Stimulated activated naive CD8-positive, alpha-beta T cell treated with anti-CD3 and anti-CD28 coated beads, Interleukin-15, Interleukin-2, amounts not matched to agents 100 U/mL and 50 U/mL, for 24 hours (primary cell): Measurements from ENCODE around the gene FGF10.

Experiments
- ATAC-seq: fragments of 150-1000 bp; cut with Tn5 transposase; one replicate; pipeline ENCODE4 v1.10.0; 2021
- DNase-seq: peaks from one replicate; pipeline ENCODE4 v3.0.0; 2021

FGF10 gene

DNA sequence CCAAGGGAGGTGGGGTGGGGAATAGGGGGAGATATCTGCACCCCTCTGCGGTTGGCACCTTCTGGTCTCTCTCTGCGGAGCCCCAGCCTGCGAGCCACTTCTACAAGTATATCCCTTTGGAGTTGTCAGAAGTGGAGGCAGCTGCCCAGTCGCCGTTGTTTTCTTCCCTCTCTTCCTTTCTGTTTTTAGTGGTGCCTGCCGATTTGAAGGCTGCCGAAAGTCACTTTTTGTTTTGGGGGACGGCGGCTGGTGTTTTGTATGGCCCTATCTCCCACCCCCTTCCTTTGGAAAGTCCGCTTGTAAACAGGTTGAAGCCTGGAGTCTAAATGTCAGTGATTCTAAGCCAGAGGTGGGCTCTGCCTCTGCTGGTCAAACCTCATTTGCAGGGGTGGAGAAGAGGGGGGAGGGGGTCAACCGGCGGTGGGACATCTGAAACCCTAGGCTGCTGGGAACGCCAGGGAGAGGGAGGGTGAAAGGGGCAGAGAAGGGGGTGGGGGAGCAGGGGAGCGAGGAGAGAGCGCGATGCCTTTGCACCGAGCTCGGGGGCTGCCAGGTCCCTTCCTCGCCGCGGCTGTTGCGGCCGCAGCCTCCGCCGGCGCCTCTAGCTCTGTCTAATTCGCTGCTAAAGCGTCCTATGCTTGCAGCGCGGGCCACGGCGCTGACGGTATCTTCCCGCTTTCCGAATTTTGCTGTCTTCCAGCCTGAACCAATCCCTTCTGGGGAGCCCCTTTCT, at the start of gene FGF10:
Gene FGF10, minus strand, starts transcription at position 331 of the 733 bp plus-strand sequence. CDS start 738 bp downstream, outside the sequence.
- no peak for ATAC-seq
- no peak for DNase-seq

DNA sequence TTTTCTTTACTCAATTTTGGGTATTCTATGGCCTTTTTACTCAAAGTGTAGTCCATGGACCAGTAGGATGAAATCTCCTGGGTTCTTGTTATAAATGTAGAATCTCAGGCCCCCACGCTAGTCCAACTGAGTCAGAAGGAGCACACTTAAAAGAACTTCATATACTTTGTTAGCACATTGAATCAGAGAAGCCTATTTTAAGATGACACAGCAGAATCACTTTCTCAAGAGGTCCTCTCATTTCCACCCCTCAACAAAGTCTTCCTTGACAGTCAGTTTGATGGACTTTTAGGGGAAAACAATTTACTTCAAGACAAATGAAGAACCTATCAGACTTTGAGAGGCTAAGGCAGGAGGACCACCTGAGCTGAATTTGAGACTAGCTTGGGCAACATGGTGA, 37.7 kb upstream of the FGF10 start:
- no peak for ATAC-seq
- no peak for DNase-seq

DNA sequence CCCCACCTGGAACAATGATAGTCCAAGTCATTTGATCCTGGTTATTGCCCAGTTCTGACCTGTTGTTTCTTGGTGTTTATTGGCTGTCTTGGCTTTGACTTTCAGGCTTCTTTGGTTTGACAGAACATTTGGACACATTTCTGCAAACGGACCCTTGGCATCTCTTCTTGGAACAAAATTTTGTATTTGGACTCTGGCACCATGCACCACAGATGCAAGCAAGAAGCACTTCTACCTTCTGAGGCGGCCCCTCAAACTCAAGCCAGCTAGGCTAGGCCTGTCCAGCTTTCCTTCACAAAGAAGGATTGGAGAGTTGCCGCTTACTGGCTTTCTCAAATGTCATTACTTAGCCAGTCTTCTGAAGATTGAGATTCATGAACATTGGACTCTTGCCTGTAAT, 23.1 kb upstream of the FGF10 start:
- no peak for DNase-seq
- no peak for ATAC-seq

DNA sequence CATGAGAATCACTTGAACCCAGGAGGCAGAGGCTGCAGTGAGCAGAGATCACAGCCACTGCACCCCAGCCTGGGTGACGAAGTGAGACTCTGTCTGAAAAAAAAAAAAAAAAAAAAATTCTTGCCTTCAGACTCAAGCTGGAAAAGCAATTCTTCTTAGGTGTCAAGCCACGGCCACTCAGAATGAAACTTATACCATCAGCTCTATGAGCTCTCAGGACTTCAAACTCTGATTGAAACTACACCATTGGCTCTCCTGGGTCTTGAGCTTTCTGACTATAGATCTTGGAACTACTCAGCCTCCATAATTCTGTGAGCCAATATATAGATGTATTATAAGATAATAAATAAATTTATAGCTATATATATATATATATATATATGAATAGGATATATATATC, 12.9 kb upstream of the FGF10 start:
- ATAC-seq (no peak), DNase-seq (no peak)

DNA sequence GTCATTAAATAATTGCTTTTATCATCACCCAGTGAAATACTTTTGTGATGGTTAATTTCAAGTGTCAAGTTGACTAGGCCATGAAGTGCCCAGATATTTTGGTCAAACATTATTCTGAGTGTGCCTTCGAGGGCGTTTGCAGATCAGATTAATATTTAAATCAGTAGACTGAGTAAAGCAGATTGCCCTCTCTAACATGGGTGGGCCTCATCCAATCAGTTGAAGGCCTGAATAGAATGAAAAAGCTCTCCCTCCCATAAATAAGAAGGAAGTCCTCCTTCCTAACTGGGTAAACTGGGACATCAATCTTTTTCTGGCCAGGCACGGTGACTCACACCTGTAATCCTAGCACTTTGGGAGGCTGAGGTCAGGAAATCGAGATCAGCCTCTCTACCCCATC, 12.4 kb upstream of the FGF10 start:
- ATAC-seq = no peak
- DNase-seq = no peak

DNA sequence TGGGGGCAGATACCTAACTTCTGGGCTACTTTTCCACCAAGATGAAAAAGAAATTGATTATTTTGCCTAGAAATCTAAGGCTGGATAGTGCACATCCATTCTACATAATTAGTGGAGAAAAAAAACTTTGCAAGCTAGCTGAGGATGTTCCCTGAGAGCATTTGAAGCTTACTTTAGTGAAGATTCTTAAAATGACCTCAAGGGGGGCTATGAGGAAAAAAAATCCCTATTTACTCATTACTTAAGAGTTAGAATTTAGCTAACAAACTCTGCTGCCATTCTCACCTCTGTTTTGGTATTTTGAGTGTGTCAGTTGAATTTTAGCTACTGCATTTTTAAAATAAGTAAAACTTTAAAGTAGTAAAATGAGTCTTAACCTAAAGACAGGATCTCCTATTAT, 9.2 kb upstream of the FGF10 start:
- no peak for ATAC-seq

DNA sequence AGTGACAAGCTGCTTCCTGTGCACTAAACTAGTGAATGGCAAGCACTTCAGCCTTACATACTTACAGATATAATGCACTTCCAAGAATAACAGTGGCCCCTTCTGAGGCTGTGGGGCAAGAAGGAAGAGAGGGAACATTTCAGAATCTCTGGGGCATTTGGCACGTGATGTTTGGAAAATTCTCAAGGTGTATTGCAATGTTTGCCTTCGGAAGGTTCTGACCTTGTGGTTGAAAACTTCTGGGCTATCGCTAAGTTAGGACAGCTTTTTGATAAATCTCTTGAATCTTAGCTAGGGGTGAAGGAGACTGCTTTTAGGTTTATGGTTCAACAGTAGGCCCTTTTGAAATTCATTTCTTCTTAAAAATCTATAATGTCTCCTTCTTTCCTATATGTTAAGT, 7.1 kb upstream of the FGF10 start:
- DNase-seq (no peak), ATAC-seq (no peak)

More for the DNA sequence above, 9.2 kb upstream of the FGF10 start:
- no peak for DNase-seq

DNA sequence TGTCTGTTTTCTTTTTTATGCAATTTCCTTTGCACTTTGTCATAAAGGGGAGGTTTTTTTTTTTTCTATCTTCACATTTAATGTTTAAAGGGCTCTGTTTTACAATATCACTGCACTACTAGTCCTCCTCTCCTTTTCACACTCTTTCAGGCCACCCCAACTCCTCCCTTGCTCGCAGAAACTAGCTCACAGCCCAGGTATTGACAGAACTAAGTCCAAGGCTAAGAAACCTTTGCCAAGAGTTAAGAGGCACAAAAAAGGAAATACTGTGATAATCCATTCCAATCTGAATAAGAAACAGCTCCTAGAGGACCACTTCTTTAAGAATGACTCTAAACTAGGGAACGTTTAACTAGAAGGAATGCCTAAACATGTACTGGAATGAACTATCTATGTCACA, 1.1 kb upstream of the FGF10 start:
- DNase-seq (no peak), ATAC-seq (no peak)

DNA sequence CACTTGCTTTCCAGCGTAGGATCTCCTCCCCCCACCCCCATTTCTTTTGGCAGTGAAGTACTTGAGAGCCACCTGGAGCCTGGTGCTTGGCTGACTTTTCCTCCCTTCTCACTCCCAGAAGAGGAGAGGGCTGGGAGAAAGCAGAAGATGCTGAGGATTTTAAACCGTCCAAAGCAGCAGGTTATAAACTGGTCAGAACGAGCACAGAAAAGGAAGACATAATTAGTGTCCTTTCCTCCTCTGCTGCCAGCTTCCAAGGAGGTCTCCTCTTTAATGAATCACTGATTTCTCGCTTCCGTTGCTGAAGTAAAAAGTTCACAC, 563 bp upstream of the FGF10 start:
- ATAC-seq = no peak
- DNase-seq = no peak

DNA sequence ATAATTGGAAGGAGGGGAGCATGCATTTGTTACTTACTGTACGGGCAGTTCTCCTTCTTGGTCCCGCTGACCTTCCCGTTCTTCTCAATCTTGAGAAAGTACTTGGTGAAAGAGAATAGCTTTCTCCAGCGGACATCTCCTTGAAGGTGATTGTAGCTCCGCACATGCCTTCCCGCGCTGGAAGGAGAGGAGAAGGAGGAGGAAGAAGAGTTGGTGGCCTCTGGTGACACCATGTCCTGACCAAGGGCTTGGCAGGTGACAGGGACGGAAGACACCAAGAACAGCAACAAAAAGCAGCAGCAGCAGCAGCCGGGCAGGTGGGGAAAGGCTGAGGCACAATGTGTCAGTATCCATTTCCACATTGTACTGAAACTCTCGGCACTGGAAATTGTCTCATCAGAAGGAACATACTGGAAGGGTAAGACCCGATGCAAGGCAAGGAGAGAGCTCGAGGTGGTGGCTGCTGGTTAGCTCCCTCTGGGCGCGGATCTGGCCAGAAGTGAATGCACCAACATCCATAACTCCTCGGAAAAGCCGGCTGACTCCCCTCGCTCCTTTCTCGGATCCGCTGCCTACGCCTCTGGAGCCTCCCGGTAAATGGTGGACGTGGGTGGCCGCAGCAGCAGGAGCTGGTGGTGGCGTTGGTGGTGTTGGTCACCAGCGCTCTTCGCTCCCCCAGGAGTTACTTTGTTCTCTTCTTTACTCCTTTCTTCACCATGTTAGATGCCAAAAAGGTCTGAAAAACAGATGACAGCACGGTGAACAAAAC, 715 bp downstream of the FGF10 start:
- ATAC-seq = no peak
- DNase-seq = no peak

DNA sequence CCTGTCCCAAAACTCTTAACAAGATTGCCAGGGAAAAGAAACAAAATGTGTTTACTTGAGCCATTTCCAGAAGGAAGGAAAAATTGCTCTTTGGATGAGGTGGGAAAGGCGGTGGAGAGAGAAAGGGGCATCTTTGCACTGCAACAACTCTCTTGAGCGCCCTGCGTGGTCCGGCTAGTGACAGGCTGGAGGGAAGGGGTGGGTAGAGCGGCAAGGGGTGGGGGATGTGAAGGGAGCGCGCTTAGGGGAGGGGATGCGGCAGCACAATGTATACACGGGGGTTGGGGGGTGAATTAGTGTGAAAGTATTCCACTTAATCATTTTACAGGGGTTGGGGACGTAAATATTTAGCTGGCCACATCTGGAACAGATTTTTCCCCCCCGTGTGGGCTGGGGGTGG, 1.3 kb downstream of the FGF10 start:
- ATAC-seq (no peak), DNase-seq (no peak)

DNA sequence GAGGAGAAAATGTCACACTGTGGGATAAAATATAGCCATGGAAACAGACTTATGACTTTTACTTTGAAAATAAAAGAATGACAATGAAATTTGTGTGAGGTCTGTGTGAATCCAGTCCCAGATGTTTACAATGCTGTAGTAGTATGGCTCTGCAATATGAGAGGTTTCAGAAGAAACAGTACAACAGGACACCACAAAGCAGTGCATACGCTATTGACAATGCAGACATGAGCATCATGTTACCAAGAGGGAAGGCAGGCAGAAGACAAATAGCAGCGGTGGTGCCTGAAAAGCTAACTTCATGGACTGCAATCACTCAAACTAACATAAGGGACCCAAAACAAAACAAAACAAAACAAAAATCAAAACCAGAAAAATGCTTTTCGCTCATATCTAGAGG, 1.8 kb downstream of the FGF10 start:
- DNase-seq = no peak

DNA sequence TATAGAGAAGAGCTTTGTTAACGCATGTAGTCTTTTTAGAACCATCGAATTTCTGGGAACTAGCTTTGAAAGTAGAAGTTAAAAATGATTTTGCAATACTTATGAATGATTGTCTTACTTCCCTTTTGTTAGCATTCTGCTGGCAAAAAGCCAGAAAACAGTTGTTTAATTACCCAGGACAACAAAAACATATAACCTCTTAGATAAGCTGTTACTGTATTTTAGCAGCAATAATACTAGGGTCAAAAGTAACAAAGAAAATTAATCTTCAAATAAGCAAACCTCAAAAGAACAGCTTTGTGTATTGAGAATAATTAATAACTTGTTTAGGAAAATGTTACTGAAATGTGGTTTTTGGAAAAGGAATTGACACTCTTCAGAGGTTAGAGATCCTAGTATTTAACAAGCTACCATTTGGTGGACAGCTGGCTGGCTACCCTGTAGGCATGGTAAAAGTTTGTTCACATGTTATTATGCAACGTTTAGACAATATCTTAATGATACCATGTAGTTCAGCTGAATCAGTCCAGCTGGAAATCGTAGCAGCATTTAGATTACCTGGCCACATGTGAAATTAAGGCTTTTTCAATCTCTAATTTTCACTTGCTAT, 3.8 kb downstream of the FGF10 start:
- ATAC-seq (no peak), DNase-seq (no peak)

More for the DNA sequence above, 1.8 kb downstream of the FGF10 start:
- ATAC-seq = no peak

DNA sequence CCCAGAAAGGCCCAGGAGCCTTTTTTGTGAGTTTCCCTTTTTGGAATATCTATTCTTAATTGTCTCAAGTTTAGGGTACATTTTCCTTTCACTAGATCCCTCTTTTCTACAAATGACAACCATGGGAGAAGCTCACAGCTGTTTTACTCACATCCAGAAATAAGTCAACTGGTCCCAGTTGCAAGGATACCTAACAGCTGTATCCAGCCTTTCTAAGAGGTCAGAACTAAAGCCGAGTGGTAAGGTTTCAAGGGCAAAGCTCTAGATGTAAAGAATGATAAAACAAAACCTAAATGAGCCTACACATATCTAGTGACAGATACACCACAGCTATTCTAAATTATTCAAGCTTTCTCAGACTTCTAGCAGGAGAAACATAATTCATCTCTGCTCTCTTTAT, 4.4 kb downstream of the FGF10 start:
- DNase-seq (no peak), ATAC-seq (no peak)

DNA sequence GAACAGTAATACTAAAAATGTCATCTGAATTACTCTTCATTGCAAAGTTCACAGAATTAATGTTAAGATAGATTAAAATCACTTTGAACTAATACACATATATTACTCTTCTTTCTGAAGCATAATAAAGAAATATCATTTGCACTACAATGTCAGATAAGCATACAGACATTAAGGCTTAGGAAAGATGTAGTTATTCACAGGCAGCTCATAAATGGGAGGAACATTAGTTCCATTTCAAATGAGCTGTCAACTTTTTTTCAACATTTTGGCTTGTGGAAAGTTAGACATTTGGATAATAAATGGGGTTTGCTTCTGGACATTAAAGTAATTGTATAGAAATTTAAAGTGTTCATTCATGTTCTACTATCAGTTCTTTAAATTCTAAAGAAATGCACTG, 6.3 kb downstream of the FGF10 start:
- no peak for DNase-seq
- no peak for ATAC-seq

DNA sequence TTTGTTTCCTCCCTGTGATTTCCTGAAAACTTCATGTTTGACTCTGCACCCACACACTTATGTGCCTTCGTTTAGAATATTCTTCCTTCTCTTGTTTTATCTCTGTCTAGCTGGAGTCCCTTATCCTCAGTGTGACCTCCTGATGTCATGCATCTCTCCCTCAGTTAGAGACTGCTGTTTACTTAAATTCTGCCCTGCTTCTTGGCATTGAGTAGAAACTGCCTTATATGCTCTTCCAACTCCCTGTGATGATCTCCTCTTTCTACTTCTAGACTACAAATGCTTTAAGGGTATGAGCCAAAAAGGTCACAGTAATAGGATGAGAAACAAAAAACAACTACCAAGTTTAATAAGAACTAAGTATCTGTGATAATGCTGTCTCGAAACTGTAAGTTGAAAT, 12.2 kb downstream of the FGF10 start:
- ATAC-seq = no peak

DNA sequence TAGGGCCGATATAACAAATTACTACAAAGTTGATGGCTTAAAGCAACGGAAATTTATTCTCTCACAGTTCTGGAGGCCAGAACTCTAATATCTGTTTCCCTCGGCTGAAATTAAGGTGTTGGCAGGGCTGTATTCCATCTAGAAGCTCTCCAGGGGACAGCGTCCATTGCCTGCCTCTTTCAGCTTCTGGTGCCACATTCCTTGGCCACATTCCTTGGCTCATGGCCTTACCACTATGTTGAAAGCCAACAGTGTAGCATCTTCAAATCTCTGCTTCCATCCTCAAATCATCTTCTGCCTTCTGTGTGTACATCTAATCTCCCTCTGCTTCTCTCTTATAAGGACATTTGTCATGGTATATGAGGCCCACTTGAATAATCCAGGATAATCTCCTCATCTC, 17.2 kb downstream of the FGF10 start:
- ATAC-seq = no peak
- DNase-seq = no peak

More for the DNA sequence above, 12.2 kb downstream of the FGF10 start:
- DNase-seq = no peak

DNA sequence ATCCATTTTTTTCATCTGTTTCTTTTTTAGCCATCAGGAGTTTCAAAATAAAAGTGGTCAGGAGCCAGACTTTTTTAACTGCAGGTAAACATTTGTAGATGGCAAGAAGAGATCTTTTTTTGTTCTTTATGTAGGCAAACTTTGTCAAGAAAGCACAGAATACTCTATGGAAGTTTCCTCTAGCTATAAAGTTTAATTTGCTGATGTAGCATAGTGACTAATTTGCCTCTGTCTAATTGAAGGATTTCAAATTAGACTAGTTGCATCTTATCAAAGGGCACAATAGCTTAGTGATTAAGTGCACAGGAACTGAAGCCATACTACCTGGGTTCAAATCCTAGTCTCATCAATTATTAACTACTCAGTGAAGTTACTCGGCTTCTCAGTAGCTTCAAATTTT, 22.0 kb downstream of the FGF10 start:
- no peak for ATAC-seq

DNA sequence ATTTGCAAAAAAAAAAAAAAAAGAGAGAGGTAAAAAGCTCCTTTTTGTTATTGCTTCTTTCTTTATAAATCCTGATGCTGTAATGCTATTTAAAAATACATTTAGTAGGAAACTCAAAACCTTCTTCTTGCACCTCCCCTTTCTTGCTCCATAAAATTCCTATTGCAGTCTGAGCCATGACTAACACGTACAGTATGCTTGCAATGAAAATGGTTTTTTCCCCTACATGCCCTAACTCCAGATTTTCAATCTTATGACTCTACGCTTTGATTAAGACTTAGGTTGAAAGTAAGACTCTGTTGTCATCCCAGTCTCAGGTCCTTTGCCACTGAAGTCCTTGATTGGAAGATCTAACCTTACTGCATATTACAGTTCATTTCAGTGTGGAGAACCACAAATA, 23.9 kb downstream of the FGF10 start:
- DNase-seq (no peak), ATAC-seq (no peak)

More for the DNA sequence above, 22.0 kb downstream of the FGF10 start:
- DNase-seq = no peak

DNA sequence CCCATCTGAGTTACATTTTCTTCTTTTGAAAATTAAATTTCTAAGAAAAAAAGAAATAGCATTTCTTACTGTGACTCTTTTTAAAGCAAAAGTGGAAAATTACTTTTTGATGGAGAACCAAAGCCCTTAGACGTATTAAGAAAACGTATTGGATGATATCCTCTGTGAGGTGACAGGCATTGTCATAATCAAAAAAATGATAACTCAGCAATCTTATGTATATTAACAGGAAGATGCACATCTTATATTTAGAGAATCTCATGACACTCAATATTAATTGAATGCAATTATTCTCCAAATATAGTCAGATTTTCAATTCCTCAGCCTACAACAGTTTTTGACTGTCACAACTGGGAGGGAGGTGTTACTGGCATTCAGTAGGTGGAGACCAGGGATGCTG, 25.1 kb downstream of the FGF10 start:
- DNase-seq = no peak
- no peak for ATAC-seq

DNA sequence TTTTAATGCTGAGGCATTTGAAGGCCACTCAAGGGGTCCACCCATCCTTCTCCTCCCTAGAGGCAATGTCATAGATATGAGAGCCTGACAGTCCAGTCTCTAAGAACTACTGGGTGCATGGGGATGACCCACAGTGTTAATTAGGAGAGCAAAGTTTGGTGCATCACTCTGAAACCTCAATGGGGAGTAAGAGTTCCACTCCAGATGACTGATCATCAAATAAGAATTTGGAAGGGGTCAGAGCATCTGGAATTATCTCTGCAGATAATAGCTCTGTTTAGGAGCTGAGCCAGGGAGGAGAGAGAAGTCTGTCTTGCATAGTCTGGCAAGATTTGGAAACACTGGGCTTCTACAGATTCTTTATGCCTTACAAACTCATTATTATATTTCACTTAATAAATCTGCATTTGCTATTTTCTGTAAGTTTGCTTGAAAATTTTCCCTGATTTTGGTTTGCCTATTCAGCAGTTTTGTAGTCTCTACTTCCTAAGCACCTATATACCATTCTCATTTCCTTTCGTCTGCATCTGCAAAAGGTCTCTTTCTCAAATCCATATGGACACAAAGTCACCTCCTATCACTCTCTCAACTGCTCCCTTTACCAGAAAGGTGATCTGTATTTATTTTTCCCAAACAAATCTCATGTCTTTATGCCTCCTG, 27.7 kb downstream of the FGF10 start:
- ATAC-seq = no peak
- no peak for DNase-seq

DNA sequence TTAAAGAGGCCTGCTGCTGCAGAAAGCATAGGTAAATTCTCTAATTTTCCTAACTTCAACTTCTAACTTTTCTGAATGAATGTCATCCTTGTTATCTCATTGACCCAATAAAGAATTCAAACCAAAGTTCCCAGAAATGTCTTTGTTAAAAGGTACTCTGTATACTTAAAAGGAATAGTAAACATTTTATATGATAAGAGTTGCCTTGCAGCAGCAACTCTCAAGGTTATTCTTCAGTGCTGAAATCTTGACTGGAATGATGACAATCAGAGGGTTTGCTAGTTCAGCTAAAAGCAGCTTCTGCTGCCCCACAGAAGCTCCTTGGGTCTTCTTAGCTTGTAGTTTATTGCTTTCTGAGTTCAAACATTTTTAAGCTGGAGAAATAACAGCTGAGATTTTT, 28.3 kb downstream of the FGF10 start:
- ATAC-seq (no peak), DNase-seq (no peak)

DNA sequence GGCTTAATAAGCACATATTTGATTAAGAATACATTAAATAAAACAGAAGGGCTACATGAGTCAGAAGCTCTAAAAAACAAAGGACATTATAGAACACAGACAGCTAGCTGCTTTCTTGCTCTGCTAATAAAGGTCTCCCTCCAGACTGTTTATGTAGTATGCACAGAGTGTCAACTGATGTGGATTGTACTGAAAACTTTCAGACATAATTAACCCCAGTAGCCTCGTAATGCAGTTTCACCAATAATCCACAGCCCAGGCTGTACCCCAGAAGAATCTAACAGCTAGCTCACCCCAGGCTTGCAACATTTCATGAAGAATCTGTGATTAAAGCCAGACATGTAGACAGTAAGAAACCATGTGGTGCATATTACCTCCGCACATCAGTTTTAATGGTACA, 30.8 kb downstream of the FGF10 start:
- DNase-seq (no peak), ATAC-seq (no peak)
